SK-N-SH (cell line): ENCODE measurements around the gene RAB25. TPM values are rescaled to one million over a fixed set of nuclear protein-coding genes. Genes with fewer than 3 reads are reported as not detected.

ENCODE experiments used
- CTCF ChIA-PET: fragments of 300-600, 350-600 bp; formaldehyde crosslinking; extraction: SDS; loops from one replicate; lab custom pipeline; 2021; lab: Yijun Ruan, JAX
- POLR2A ChIA-PET: fragments of 350-600 bp; sonication (Branson Sonifier 250); formaldehyde crosslinking; extraction: SDS; loops from one replicate; lab custom pipeline; 2020; ENCODE audit warnings: antibody characterized with exemption, inconsistent platforms; lab: Yijun Ruan, JAX
- DNase-seq: peaks from one replicate; pipeline ENCODE4 v3.0.0; 2012
- H2AFZ ChIP-seq: fragments of 200-600 bp; sonication (generic); 2 replicates; pipeline ENCODE4 v1.8.1; 2016; ENCODE audit warnings: antibody characterized with exemption, mild to moderate bottlenecking, low read depth
- H3F3A ChIP-seq: fragments of 200-600 bp; sonication (generic); replicated peaks from 2 replicates; pipeline ENCODE3; 2016; ENCODE audit warnings: antibody characterized with exemption, mild to moderate bottlenecking; ENCODE audit not compliant: insufficient read depth
- H3K27ac ChIP-seq, 2 experiments: fragments of 200-500 bp in 1 of 2; fragments of 200-600 bp in 1 of 2; sonication (Bioruptor generic) in 1 of 2; sonication (generic), shearing (Covaris generic) in 1 of 2; 2 replicates each; pipeline versions ENCODE4 v1.5.1 to v1.6.1; 2014 to 2016; ENCODE audit warnings: low read depth in 2 of 2, inconsistent platforms in 1 of 2, low read length in 1 of 2, mild to moderate bottlenecking in 1 of 2, mixed read lengths in 1 of 2
- H3K27me3 ChIP-seq: fragments of 200-600 bp; sonication (generic), shearing (Covaris generic); 2 replicates; pipeline ENCODE4 v1.6.1; 2016; ENCODE audit warnings: mixed run types; ENCODE audit not compliant: insufficient read depth
- H3K36me3 ChIP-seq, 2 experiments: fragments of 200-500 bp in 1 of 2; fragments of 200-600 bp in 1 of 2; sonication (Bioruptor generic) in 1 of 2; sonication (generic) in 1 of 2; replicated peaks in 1 of 2; 2 replicates each; pipeline versions ENCODE3 to v1.5.1; 2014 to 2016; ENCODE audit warnings: low read length in 1 of 2, mild to moderate bottlenecking in 1 of 2; ENCODE audit not compliant: insufficient read depth in 2 of 2, control insufficient read depth in 1 of 2
- H3K4me1 ChIP-seq, 2 experiments: fragments of 200-500 bp in 1 of 2; fragments of 200-600 bp in 1 of 2; sonication (Bioruptor generic) in 1 of 2; sonication (generic), shearing (Covaris generic) in 1 of 2; 2 replicates each; pipeline versions ENCODE4 v1.5.1 to v1.6.1; 2014 to 2016; ENCODE audit warnings: low read depth in 1 of 2, low read length in 1 of 2, mixed run types in 1 of 2; ENCODE audit not compliant: insufficient read depth in 2 of 2, control insufficient read depth in 1 of 2
- H3K4me2 ChIP-seq: fragments of 200-600 bp; sonication (generic), shearing (Covaris generic); 2 replicates; pipeline ENCODE4 v1.6.1; 2017; ENCODE audit warnings: mixed run types
- H3K4me3 ChIP-seq, 2 experiments: fragments of 200-500 bp in 1 of 2; fragments of 200-600 bp in 1 of 2; sonication (Bioruptor generic) in 1 of 2; sonication (generic), shearing (Covaris generic) in 1 of 2; 2 replicates each; pipeline versions ENCODE4 v1.5.1 to v1.8.1; 2014 to 2016; ENCODE audit warnings: low read depth in 2 of 2, inconsistent platforms in 1 of 2, low read length in 1 of 2, mild to moderate bottlenecking in 1 of 2, mixed read lengths in 1 of 2, moderate library complexity in 1 of 2
- H3K79me2 ChIP-seq: fragments of 200-600 bp; sonication (generic); 2 replicates; pipeline ENCODE4 v1.8.1; 2017; ENCODE audit warnings: mild to moderate bottlenecking; ENCODE audit not compliant: insufficient read depth
- H3K9ac ChIP-seq: fragments of 200-600 bp; sonication (generic); 2 replicates; pipeline ENCODE4 v1.6.1; 2017; ENCODE audit warnings: mixed run types
- H3K9me2 ChIP-seq: fragments of 200-600 bp; sonication (generic); 2 replicates; pipeline ENCODE4 v1.6.1; 2017; ENCODE audit warnings: mixed run types
- H3K9me3 ChIP-seq: fragments of 200-600 bp; sonication (generic); 2 replicates; pipeline ENCODE4 v1.6.1; 2017; ENCODE audit warnings: mixed run types, mild to moderate bottlenecking, moderate library complexity
- H4K20me1 ChIP-seq: fragments of 200-600 bp; sonication (generic); 2 replicates; pipeline ENCODE4 v1.6.1; 2017; ENCODE audit warnings: mild to moderate bottlenecking, mixed run types; ENCODE audit not compliant: insufficient read depth
- ELF1 ChIP-seq: IDR thresholded peaks from 2 replicates; pipeline ENCODE4 v1.4.0; 2012
- FOXJ3 ChIP-seq: sonication (generic); formaldehyde crosslinking; IDR thresholded peaks from 2 replicates; pipeline ENCODE4 v1.5.1; 2020; ENCODE audit warnings: mild to moderate bottlenecking, missing genetic modification reagents
- GATA2 ChIP-seq: sonication (generic); formaldehyde crosslinking; IDR thresholded peaks from 2 replicates; pipeline ENCODE4 v1.5.0; 2020; ENCODE audit warnings: mild to moderate bottlenecking, missing genetic modification reagents
- JUND ChIP-seq: IDR thresholded peaks from 2 replicates; pipeline ENCODE4 v1.4.0; 2012
- MEF2A ChIP-seq: IDR thresholded peaks from 2 replicates; pipeline ENCODE4 v1.4.0; 2012; ENCODE audit warnings: low read depth, borderline replicate concordance
- NFIC ChIP-seq: IDR thresholded peaks from 2 replicates; pipeline ENCODE4 v1.4.0; 2012; ENCODE audit warnings: borderline replicate concordance
- NRF1 ChIP-seq: IDR thresholded peaks from 2 replicates; pipeline ENCODE4 v1.6.1; 2012; ENCODE audit warnings: low read depth, mild to moderate bottlenecking, low read length
- POLR2AphosphoS5 ChIP-seq: IDR thresholded peaks from 2 replicates; pipeline ENCODE4 v1.6.1; 2012; ENCODE audit warnings: low read depth, low read length
- RAD21 ChIP-seq: IDR thresholded peaks from 2 replicates; pipeline ENCODE4 v1.6.1; 2012; ENCODE audit warnings: mild to moderate bottlenecking, low read length
- SIN3A ChIP-seq: IDR thresholded peaks from 2 replicates; pipeline ENCODE4 v1.6.1; 2012; ENCODE audit warnings: low read depth, mild to moderate bottlenecking, low read length, moderate library complexity, borderline replicate concordance
- SMC3 ChIP-seq: IDR thresholded peaks from 2 replicates; pipeline ENCODE4 v1.6.1; 2012; ENCODE audit warnings: low read depth, low read length, improper control_type of control experiment
- TAF1 ChIP-seq: IDR thresholded peaks from 2 replicates; pipeline ENCODE4 v1.6.1; 2012; ENCODE audit warnings: low read depth, mild to moderate bottlenecking, low read length, moderate library complexity, borderline replicate concordance
- TEAD4 ChIP-seq: IDR thresholded peaks from 2 replicates; pipeline ENCODE4 v1.4.0; 2012; ENCODE audit warnings: mild to moderate bottlenecking, borderline replicate concordance; ENCODE audit not compliant: insufficient read depth
- WGBS: methylation state at CpG from one replicate; pipeline ENCODE4 v1.1.6; 2017; ENCODE audit warnings: low lambda C conversion rate; 5-methylcytosine and 5-hydroxymethylcytosine counted together
- polyA plus RNA-seq, 3 experiments: library from polyadenylated mRNA; depleted of rRNA; stranded (reverse); fragments of >200 nt; gene quantifications; 2 replicates each; pipeline ENCODE4 v1.2.3, GENCODE V29; 2012
- TF ChIP-seq, protein P1 (sequence below): fragments of 200-600 bp; sonication (generic); IDR thresholded peaks from 2 replicates; pipeline ENCODE4 v1.6.1; 2017; ENCODE audit warnings: antibody characterized with exemption, mild to moderate bottlenecking, moderate library complexity
- TF ChIP-seq, protein P2 (sequence below): IDR thresholded peaks from 2 replicates; pipeline ENCODE4; 2012
- TF ChIP-seq, protein P3 (sequence below): fragments of 150-350 bp; IDR thresholded peaks from 2 replicates; pipeline ENCODE4 v1.6.1; 2017; ENCODE audit warnings: antibody characterized with exemption, low read length, low read depth, borderline replicate concordance
- TF ChIP-seq, protein P4 (sequence below): fragments of 150-350 bp; IDR thresholded peaks from 2 replicates; pipeline ENCODE4 v1.6.1; 2016; ENCODE audit warnings: mild to moderate bottlenecking, low read depth, low read length
- TF ChIP-seq, protein P5 (sequence below): IDR thresholded peaks from 2 replicates; pipeline ENCODE4 v1.4.0; 2012; ENCODE audit warnings: low read depth, borderline replicate concordance
- TF ChIP-seq, protein P6 (sequence below): IDR thresholded peaks from 2 replicates; pipeline ENCODE4 v1.4.0; 2012; ENCODE audit warnings: low read depth, borderline replicate concordance

The RAB25 gene
- polyA plus RNA-seq, 1 of the 3 experiments (the other 2 are of a cell fraction), result not detected

DNA sequence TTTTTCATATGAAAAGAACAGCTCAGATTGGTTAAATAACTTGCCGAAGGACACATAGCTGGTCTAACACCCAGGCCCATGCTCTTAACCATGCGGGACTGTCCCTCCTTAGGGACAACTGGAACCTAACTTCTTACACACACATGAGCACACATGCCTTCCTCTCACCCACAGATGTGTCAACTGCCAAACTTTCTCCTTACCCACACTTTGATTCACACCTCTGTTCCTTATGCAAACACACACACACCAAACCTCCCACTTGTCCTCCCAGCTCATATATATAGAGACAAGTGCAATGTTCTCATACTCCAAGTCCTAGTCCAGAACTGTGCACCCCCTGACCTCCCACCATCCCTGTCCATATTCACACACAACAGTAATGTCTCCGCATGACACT is 4.3 kb downstream of the RAB25 start:
- no peak for TF ChIP-seq POLR2AphosphoS5
- no peak for TF ChIP-seq JUND
- TF ChIP-seq TAF1, result no peak
- TF ChIP-seq SMC3, result no peak
- TF ChIP-seq, protein P1, sequence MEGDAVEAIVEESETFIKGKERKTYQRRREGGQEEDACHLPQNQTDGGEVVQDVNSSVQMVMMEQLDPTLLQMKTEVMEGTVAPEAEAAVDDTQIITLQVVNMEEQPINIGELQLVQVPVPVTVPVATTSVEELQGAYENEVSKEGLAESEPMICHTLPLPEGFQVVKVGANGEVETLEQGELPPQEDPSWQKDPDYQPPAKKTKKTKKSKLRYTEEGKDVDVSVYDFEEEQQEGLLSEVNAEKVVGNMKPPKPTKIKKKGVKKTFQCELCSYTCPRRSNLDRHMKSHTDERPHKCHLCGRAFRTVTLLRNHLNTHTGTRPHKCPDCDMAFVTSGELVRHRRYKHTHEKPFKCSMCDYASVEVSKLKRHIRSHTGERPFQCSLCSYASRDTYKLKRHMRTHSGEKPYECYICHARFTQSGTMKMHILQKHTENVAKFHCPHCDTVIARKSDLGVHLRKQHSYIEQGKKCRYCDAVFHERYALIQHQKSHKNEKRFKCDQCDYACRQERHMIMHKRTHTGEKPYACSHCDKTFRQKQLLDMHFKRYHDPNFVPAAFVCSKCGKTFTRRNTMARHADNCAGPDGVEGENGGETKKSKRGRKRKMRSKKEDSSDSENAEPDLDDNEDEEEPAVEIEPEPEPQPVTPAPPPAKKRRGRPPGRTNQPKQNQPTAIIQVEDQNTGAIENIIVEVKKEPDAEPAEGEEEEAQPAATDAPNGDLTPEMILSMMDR, result no peak
- TF ChIP-seq, protein P2, sequence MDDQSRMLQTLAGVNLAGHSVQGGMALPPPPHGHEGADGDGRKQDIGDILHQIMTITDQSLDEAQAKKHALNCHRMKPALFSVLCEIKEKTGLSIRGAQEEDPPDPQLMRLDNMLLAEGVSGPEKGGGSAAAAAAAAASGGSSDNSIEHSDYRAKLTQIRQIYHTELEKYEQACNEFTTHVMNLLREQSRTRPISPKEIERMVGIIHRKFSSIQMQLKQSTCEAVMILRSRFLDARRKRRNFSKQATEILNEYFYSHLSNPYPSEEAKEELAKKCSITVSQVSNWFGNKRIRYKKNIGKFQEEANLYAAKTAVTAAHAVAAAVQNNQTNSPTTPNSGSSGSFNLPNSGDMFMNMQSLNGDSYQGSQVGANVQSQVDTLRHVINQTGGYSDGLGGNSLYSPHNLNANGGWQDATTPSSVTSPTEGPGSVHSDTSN, result no peak
- TF ChIP-seq NFIC, result no peak
- TF ChIP-seq, protein P3, sequence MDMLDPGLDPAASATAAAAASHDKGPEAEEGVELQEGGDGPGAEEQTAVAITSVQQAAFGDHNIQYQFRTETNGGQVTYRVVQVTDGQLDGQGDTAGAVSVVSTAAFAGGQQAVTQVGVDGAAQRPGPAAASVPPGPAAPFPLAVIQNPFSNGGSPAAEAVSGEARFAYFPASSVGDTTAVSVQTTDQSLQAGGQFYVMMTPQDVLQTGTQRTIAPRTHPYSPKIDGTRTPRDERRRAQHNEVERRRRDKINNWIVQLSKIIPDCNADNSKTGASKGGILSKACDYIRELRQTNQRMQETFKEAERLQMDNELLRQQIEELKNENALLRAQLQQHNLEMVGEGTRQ, result no peak
- no peak for TF ChIP-seq MEF2A
- no peak for TF ChIP-seq SIN3A
- no peak for TF ChIP-seq RAD21
- no peak for TF ChIP-seq ELF1
- TF ChIP-seq, all 33 proteins: peak for 0
- Histone ChIP-seq H3K36me3 (no peaks in the 10 kb centered on the region), H3K9me2 (no peaks in the 10 kb centered on the region), H2AFZ (no peak overlapping the region), H3K4me3 (no peak overlapping the region), H4K20me1 (no peaks in the 10 kb centered on the region), H3K79me2 (no peaks in the 10 kb centered on the region), H3F3A (peaks cover 12% of the 10 kb centered on the region), H3K4me2 (no peak overlapping the region), H3K27me3 (no peaks in the 10 kb centered on the region), H3K9ac (no peak overlapping the region), H3K9me3 (no peaks in the 10 kb centered on the region), H3K4me1 (peaks cover 7 to 8% of the 10 kb centered on the region in 2 experiments; a peak in 2 of 4 replicates), H3K27ac (no peak overlapping the region)
- no peak for DNase-seq
- CTCF ChIA-PET, result interaction anchor here (1.0 to 5.0 kb wide), 11 partner anchors 10 to 127 kb away, joined by 3 to 45 read pairs (median 6); no protein-coding TSS in a partner anchor
- POLR2A ChIA-PET, result interaction anchor here (2.0 kb wide), 1 partner anchor 44 kb away, joined by 6 read pairs; the partner anchor contains the start of gene SSR2
- WGBS, result 94% methylated on average over 3 of the region's 3 CpGs

DNA sequence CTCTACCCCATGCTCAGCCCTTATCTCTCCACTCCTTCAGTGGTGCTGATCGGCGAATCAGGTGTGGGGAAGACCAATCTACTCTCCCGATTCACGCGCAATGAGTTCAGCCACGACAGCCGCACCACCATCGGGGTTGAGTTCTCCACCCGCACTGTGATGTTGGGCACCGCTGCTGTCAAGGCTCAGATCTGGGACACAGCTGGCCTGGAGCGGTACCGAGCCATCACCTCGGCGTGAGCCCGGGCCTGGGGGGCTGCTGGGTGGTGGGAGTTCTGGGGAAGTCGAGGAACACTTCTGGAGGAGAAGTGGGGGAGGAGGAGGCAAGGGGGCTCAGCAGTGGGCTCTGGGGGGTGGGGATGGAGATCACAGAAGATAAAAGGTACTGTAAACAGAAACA is 4.9 kb downstream of the RAB25 start:
- Histone ChIP-seq H3K9me3 (no peaks in the 10 kb centered on the region), H3K27me3 (no peaks in the 10 kb centered on the region), H3K4me3 (no peak overlapping the region), H3K79me2 (no peaks in the 10 kb centered on the region), H2AFZ (no peak overlapping the region), H4K20me1 (no peaks in the 10 kb centered on the region), H3K9ac (no peak overlapping the region), H3F3A (peaks cover 15% of the 10 kb centered on the region), H3K36me3 (no peaks in the 10 kb centered on the region), H3K27ac (no peak overlapping the region), H3K9me2 (no peaks in the 10 kb centered on the region), H3K4me2 (no peak overlapping the region), H3K4me1 (peaks cover 8 to 14% of the 10 kb centered on the region in 2 experiments; a peak in 2 of 4 replicates)
- ChIA-PET POLR2A (interaction anchor here (2.0 kb wide), 1 partner anchor 45 kb away, joined by 6 read pairs; the partner anchor contains the start of gene SSR2), CTCF (interaction anchor here (0.6 to 5.0 kb wide), 58 partner anchors 8 to 974 kb away, joined by 3 to 45 read pairs (median 4); partner anchors contain the start of genes KHDC4, LAMTOR2, SSR2 and TMEM79)
- WGBS, result 95% methylated on average over 16 of the region's 16 CpGs
- no peak for DNase-seq
- TF ChIP-seq TAF1 (no peak), FOXJ3 (CRISPR knock-in tag) (no peak), TEAD4 (no peak), GATA2 (CRISPR knock-in tag) (no peak), NRF1 (no peak)
- TF ChIP-seq, protein P4, sequence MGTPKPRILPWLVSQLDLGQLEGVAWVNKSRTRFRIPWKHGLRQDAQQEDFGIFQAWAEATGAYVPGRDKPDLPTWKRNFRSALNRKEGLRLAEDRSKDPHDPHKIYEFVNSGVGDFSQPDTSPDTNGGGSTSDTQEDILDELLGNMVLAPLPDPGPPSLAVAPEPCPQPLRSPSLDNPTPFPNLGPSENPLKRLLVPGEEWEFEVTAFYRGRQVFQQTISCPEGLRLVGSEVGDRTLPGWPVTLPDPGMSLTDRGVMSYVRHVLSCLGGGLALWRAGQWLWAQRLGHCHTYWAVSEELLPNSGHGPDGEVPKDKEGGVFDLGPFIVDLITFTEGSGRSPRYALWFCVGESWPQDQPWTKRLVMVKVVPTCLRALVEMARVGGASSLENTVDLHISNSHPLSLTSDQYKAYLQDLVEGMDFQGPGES, result no peak
- TF ChIP-seq, protein P5, sequence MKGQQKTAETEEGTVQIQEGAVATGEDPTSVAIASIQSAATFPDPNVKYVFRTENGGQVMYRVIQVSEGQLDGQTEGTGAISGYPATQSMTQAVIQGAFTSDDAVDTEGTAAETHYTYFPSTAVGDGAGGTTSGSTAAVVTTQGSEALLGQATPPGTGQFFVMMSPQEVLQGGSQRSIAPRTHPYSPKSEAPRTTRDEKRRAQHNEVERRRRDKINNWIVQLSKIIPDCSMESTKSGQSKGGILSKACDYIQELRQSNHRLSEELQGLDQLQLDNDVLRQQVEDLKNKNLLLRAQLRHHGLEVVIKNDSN, result no peak
- TF ChIP-seq, protein P6, sequence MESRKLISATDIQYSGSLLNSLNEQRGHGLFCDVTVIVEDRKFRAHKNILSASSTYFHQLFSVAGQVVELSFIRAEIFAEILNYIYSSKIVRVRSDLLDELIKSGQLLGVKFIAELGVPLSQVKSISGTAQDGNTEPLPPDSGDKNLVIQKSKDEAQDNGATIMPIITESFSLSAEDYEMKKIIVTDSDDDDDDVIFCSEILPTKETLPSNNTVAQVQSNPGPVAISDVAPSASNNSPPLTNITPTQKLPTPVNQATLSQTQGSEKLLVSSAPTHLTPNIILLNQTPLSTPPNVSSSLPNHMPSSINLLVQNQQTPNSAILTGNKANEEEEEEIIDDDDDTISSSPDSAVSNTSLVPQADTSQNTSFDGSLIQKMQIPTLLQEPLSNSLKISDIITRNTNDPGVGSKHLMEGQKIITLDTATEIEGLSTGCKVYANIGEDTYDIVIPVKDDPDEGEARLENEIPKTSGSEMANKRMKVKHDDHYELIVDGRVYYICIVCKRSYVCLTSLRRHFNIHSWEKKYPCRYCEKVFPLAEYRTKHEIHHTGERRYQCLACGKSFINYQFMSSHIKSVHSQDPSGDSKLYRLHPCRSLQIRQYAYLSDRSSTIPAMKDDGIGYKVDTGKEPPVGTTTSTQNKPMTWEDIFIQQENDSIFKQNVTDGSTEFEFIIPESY, result no peak
